Activated T-helper 1 cell treated with anti-CD3 and anti-CD28 coated beads, Interleukin-12 subunit alpha, Interleukin-12 subunit beta, Interleukin-2, Interleukin-4 antibody, amounts not matched to agents 30 ng/mL and 10 ng/mL and 1 ng/mL, durations not matched to agents 14 hours and 24 hours and 36 hours (primary cell): ENCODE results near the gene TM9SF2. TPM values are rescaled to one million over a fixed set of nuclear protein-coding genes. Genes with fewer than 3 reads are reported as not detected.
A peak's percentile ranks its signal among the peaks of the same experiment; 100 is the strongest.

Experiments
- DNase-seq: peaks from one replicate; pipeline ENCODE4 v3.0.0; 2021; ENCODE audit warnings: low spot score
- H3K27ac Mint-ChIP-seq: one replicate; pipeline ENCODE4 v1.8.0; 2021; ENCODE audit warnings: mild to moderate bottlenecking, mixed read lengths
- H3K27me3 Mint-ChIP-seq: one replicate; pipeline ENCODE4 v1.8.0; 2022; ENCODE audit warnings: mild to moderate bottlenecking, moderate library complexity, mixed read lengths; ENCODE audit not compliant: insufficient read depth
- H3K36me3 Mint-ChIP-seq: one replicate; pipeline ENCODE4 v1.8.0; 2021; ENCODE audit warnings: low read depth, mixed read lengths
- H3K4me1 Mint-ChIP-seq: one replicate; pipeline ENCODE4 v1.8.0; 2021; ENCODE audit warnings: low read depth, mixed read lengths
- H3K4me3 Mint-ChIP-seq: one replicate; pipeline ENCODE4 v1.8.0; 2021; ENCODE audit warnings: mild to moderate bottlenecking, moderate library complexity, mixed read lengths
- H3K9me3 Mint-ChIP-seq: one replicate; pipeline ENCODE4 v1.8.0; 2021; ENCODE audit warnings: mixed read lengths
- intact Hi-C: fragments of 100-400 bp; cut with micrococcal nuclease; formaldehyde crosslinking; loops from one replicate; pipeline ENCODE4 v1.15.1; 2024
- total RNA-seq: library from RNA; stranded (reverse); gene quantifications from 2 replicates; pipeline ENCODE4 v1.2.3, GENCODE V29; 2022

TM9SF2 gene
- total RNA-seq, 1 donor from 2014 or later = 59.1 TPM

DNA sequence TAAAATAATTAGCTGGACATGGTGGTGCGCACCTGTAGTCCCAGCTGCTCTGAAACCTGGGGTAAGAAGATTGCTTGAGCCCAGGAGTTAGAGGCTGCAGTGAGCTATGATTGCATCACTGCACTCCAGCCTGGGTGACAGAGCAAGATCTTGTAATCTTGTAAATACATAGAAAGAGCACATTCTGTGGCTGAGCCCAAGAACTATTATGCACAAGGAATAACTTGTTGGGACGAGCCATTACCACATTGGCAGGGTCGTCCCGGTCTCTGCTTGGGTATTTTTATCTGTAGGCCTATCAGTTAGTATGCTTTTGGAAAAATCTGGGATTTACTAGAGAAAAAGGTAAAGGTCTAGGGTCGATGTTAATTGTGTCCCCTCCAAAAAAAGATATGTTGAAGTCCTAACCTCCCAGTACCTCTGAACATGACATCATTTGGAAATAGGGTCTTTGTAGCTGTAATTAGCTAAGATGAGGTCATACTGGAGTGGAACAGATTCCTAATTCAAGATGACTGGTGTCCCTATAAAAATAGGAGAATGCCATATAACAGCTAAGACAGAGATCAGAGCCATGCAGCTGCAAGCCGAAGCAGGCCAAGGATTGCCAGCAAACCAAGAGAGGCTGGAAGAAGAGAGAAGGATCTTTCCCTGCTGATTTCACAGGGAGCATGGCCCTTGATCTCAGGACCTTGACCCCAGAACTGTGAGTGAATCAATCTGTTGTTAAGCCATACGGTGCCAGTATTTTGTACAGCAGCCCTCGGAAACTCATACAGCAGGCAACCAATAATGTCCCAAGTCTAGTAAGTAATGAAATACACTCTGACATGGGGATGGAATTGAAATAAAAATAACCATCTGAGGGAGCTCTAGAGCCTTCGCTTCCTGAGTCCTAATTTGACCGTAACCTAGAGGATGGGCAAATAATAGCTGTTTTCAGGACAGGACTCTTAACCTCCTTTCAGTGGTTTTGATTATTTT lies 77.0 kb downstream of the TM9SF2 start:
- Mint-ChIP-seq H3K27me3 (peaks cover 4% of the 10 kb centered on the region), H3K27ac (no peak overlapping the region), H3K4me1 (peaks cover 4% of the 10 kb centered on the region), H3K9me3 (no peaks in the 10 kb centered on the region), H3K36me3 (no peaks in the 10 kb centered on the region), H3K4me3 (no peak overlapping the region)
- DNase-seq = no peak
- intact Hi-C loops = no loop called here

DNA sequence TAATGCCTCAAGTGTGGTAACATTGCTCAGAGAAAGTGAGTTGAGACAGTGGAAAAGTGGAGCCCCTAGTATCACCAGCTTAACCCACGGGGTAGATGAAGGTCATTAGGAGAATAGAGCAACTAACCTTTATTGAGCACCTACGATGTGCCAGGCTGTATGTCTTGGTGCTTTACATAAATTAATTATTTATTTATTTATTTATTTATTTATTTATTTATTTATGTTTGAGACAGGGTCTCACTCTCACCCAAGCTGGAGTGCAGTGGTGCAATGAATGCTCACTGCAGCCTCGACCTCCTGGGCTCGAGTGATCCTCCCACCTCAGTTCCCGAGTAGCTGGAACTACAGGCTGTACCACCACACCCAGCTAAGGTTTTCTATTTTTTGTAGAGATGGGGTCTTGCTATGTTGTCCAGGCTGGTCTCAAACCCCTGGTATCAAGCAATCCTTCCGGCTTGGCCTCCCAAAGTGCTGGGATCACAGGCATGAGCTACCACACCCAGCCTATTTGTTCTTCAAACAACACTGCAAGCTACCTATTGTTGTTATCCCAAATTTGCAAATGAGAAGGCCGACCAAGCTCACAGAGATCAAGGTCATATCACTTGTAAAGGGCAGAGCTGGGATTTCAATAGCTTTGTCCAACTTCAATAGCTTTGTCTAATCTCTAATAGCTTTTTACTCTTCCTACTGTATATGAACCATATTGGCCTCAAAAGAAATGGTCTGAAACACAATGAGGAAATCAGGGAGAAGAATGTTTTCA lies 79.4 kb downstream of the TM9SF2 start:
- DNase-seq = no peak
- H3K27me3 Mint-ChIP-seq = peaks cover 9% of the 10 kb centered on the region
- H3K4me1 Mint-ChIP-seq = peaks cover 4% of the 10 kb centered on the region
- intact Hi-C loops = no loop called here
- H3K36me3 Mint-ChIP-seq = no peaks in the 10 kb centered on the region
- no peaks in the 10 kb centered on the region for H3K9me3 Mint-ChIP-seq
- H3K27ac Mint-ChIP-seq = no peak overlapping the region
- no peak overlapping the region for H3K4me3 Mint-ChIP-seq

DNA sequence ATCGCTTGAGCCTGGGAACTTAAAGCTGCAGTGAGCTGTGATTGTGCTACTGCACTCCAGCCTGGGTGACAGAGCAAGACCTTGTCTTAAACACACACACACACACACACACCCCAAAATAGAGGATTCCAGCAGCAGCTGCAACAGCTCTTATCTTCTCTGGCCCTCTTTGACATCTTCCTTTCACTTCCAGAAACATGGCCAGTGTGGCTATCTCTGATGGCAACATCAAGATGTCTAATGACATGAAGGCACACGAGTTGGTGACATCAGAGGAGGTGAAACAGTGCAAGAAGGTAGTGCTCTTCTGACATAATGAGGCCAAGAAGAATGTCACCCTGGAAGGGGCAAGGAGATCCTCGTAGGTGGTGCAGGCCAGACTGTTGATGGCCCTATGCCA lies 81.2 kb downstream of the TM9SF2 start:
- Mint-ChIP-seq H3K36me3 (no peaks in the 10 kb centered on the region), H3K27ac (no peak overlapping the region), H3K9me3 (no peaks in the 10 kb centered on the region), H3K4me3 (no peak overlapping the region), H3K4me1 (peaks cover 4% of the 10 kb centered on the region), H3K27me3 (peaks cover 10% of the 10 kb centered on the region)
- intact Hi-C loops = no loop called here
- no peak for DNase-seq

DNA sequence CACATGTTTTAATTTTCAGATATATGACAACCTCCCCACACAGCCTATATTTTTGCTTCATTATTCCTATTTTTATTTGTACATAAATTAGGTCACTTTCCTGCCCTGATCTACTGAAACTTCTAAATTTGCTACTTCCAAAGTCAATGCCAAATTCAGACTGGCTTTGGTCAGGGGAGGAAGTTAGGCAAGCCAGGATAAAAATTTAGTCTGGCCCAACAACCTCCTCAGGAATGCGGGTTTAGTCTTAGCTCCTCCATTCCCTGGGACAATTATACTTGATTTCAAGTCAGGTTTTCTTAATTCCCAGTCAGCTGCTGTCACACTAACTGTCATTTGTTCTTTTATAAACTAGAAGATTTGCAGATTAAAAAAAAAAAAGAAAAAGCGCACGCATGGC lies 84.3 kb downstream of the TM9SF2 start:
- H3K27me3 Mint-ChIP-seq = peaks cover 9% of the 10 kb centered on the region
- peaks cover under 1% of the 10 kb centered on the region for H3K4me1 Mint-ChIP-seq
- intact Hi-C loops = no loop called here
- H3K9me3 Mint-ChIP-seq = no peaks in the 10 kb centered on the region
- no peaks in the 10 kb centered on the region for H3K36me3 Mint-ChIP-seq
- DNase-seq = no peak
- no peak overlapping the region for H3K27ac Mint-ChIP-seq
- no peak overlapping the region for H3K4me3 Mint-ChIP-seq

DNA sequence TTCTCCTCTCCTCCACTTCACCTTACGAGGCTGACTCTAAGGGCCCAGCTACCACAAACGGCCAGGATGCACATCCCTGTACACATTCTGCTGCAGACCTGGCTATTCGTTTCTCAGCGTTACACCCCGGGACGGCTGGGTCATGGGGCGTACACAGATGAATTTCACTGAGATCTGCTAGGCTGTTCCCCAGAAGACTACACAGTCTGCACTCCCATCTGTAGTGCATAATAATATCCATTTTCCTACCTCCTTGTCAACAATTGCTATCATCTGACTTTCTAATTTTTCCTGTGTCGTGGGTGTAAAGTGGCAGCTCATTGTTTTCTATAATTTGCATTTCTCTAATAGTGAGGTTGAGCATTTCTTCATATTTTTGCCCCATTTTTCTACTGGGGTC lies 85.7 kb downstream of the TM9SF2 start:
- Mint-ChIP-seq H3K4me1 (peaks cover 5% of the 10 kb centered on the region), H3K9me3 (no peaks in the 10 kb centered on the region), H3K27ac (no peak overlapping the region), H3K36me3 (no peaks in the 10 kb centered on the region), H3K27me3 (peaks cover 9% of the 10 kb centered on the region), H3K4me3 (no peak overlapping the region)
- DNase-seq = no peak
- intact Hi-C loops = no loop called here

DNA sequence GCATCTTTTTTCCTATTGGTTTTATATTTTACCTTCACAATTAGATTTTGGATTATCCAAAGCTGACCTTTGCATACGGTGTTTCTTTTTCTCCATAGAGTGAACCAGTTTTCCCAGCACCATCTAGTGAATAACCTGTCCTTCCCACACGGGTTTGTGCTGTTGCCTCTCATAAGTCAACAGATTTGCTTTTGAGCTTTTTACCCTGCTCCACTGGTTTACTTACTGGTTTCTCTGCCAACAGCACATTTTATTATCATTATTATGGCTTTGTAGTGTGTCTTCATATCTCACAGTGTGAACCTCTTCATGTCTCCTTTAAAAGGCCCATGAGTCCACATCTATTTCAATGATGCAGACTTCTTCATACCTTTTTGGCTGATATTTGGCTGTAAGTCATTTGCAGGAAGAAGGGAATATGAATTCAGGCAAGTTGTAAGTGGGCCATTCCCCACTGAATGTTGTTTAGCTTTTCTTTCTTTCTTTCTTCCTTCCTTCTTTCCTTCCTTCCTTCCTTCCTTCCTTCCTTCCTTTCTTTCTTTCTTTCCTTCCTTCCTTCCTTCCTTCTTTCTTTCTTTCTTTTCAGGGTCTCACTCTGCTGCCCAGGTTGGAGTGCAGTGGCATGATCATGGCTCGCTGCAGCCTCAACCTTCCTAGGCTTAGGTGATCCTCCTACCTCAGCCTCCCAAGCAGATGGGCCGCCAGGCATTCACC lies 86.8 kb downstream of the TM9SF2 start:
- no peak for DNase-seq
- no peaks in the 10 kb centered on the region for H3K9me3 Mint-ChIP-seq
- no peaks in the 10 kb centered on the region for H3K36me3 Mint-ChIP-seq
- H3K27ac Mint-ChIP-seq = no peak overlapping the region
- H3K4me3 Mint-ChIP-seq = no peak overlapping the region
- peaks cover 5% of the 10 kb centered on the region for H3K4me1 Mint-ChIP-seq
- peaks cover 9% of the 10 kb centered on the region for H3K27me3 Mint-ChIP-seq
- intact Hi-C loops = no loop called here

DNA sequence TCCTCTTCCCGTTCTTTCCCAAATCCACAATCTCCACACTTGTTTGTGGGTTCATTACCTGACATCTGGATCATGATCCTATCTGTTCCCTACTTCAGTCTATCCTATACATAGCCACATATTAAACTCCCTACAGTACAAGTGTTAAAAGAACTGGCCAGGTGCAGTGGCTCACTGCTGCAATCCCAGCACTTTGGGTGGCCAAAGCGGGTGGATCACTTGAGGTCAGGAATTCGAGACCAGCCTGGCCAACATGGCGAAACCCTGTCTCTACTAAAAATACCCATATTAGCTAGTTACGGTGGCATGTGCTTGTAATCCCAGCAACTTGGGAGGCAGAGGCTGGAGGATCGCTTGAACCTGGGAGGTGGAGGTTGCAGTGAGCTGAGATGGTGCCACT lies 88.3 kb downstream of the TM9SF2 start:
- no peak overlapping the region for H3K27ac Mint-ChIP-seq
- intact Hi-C loops = no loop called here
- no peaks in the 10 kb centered on the region for H3K36me3 Mint-ChIP-seq
- peaks cover 5% of the 10 kb centered on the region for H3K4me1 Mint-ChIP-seq
- H3K27me3 Mint-ChIP-seq = peaks cover 6% of the 10 kb centered on the region
- no peak for DNase-seq
- no peaks in the 10 kb centered on the region for H3K9me3 Mint-ChIP-seq
- H3K4me3 Mint-ChIP-seq = no peak overlapping the region

DNA sequence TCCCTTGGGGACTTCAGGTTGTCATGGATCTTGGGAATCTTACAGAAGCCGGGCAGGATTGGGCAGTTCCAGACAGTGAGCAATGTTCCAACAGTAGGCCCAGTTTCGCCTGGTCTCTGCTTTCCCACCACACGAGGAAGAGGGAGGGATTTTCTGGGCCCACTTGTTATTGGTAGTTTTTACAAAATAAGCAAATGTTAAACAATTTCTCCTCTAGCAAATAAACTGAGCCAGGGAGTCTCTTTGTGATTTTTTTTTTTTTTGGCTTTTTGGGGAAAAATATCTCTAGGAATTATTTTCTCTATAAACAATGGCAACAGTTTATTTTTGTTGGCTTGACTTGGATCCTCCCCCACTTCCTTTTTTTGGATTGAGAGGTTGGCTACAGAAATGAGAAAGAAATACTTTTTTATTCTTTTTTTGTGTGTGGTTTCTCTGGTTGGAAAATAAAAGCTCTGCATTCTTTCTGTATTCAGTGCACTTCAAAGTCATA lies 89.3 kb downstream of the TM9SF2 start:
- H3K36me3 Mint-ChIP-seq = no peaks in the 10 kb centered on the region
- no peak for DNase-seq
- intact Hi-C loops = no loop called here
- H3K27me3 Mint-ChIP-seq = peaks cover 6% of the 10 kb centered on the region
- no peaks in the 10 kb centered on the region for H3K9me3 Mint-ChIP-seq
- no peak overlapping the region for H3K27ac Mint-ChIP-seq
- peaks cover 5% of the 10 kb centered on the region for H3K4me1 Mint-ChIP-seq
- H3K4me3 Mint-ChIP-seq = no peak overlapping the region

DNA sequence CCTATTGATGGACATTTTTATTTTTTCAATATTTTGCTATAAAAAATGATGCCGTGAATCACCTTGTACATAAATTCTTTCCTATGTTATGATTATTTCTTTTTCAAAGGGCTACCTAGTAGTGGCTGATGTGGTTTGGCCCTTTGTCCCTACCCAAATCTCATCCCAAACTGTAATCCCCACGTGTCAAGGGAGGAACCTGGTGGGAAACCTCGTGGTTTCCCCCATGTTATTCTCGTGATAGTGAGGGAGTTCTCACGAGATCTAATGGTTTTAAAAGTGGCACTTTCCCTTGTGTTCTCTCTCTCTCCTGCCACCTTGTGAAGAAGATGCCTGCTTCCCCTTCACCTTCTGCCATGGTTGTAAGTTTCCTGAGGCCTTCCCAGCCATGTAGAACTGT lies 94.9 kb downstream of the TM9SF2 start:
- peaks cover 8% of the 10 kb centered on the region for H3K27me3 Mint-ChIP-seq
- H3K27ac Mint-ChIP-seq = no peak overlapping the region
- H3K4me1 Mint-ChIP-seq = peaks cover 4% of the 10 kb centered on the region
- intact Hi-C loops = no loop called here
- no peak overlapping the region for H3K4me3 Mint-ChIP-seq
- no peaks in the 10 kb centered on the region for H3K9me3 Mint-ChIP-seq
- DNase-seq = no peak
- H3K36me3 Mint-ChIP-seq = no peaks in the 10 kb centered on the region

DNA sequence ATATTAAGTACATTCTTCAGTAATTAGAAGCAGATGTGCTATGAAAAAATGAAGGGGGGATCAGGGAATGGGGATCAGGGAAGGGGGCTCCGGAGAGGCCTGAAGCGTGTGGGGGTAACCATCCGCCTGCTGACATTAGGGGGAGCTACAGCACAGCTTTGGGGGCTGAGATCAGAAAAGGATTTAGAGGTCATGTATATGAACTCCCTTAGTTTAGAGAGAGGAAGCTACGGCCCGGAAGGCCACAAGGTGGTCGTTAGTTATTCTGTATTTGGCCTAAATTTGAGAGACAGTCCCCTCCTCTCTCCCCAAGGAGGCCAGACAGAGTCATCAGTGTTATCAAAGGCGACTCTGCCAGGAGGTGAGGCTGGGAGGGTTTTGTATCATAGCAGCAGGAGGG lies 99.0 kb downstream of the TM9SF2 start:
- no peak for DNase-seq
- H3K27ac Mint-ChIP-seq = no peak overlapping the region
- H3K4me1 Mint-ChIP-seq = peaks cover 21% of the 10 kb centered on the region
- peaks cover 10% of the 10 kb centered on the region for H3K27me3 Mint-ChIP-seq
- intact Hi-C loops = loop anchor here (10.0 kb wide), 1 partner anchor 296 kb away; the partner anchor contains the start of gene GPR183
- no peaks in the 10 kb centered on the region for H3K36me3 Mint-ChIP-seq
- H3K9me3 Mint-ChIP-seq = no peaks in the 10 kb centered on the region
- H3K4me3 Mint-ChIP-seq = no peak overlapping the region

DNA sequence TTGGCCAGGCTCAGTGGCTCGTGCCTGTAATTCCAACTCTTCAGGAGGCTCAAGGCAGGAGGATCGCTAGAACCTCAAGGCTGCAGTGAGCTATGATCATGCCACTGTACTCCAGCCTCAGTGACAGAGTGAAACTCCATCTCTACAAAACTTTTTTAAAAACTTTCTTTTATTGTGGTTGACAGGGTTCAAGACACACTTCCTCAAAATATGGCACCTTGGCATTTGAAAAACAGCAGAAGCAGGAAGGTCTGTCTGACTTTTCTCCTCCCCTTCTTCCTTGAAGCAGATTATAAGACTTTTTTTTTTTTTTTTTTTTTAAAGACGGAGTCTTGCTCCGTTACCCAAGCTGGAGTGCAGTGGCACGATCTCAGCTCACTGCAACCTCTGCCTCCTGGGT lies 100.3 kb downstream of the TM9SF2 start:
- Mint-ChIP-seq H3K4me1 (peaks cover 31% of the 10 kb centered on the region), H3K27me3 (peaks cover 10% of the 10 kb centered on the region), H3K4me3 (peak overlapping the region; percentile 52), H3K9me3 (no peaks in the 10 kb centered on the region), H3K36me3 (no peaks in the 10 kb centered on the region), H3K27ac (no peak overlapping the region)
- intact Hi-C loops = loop anchor here (10.0 kb wide), 1 partner anchor 297 kb away; the partner anchor contains the start of gene GPR183
- DNase-seq = no peak

DNA sequence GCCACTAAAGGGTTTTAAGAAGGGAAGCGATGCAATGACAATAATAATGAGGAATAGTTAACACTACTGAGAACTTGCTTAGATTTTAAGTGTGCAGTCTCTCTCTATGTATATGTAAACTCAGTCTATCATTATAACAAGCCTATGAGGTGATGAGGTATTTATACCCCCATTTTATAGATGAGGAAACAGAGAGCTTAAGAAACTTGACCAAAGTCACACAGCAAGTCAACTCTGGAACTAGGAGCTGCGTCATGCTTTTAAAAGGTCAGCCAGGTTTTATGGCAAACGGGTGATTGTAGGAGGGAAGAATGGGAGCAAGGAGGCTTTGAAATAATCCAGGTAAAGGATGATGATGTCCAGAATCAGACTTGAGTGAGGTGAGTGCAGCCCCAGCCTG lies 103.4 kb downstream of the TM9SF2 start:
- Mint-ChIP-seq H3K27ac (no peak overlapping the region), H3K36me3 (peaks cover 1% of the 10 kb centered on the region), H3K27me3 (peaks cover 10% of the 10 kb centered on the region), H3K9me3 (no peaks in the 10 kb centered on the region), H3K4me1 (peaks cover 31% of the 10 kb centered on the region), H3K4me3 (peak overlapping the region; percentile 62)
- intact Hi-C loops = loop anchor here (5.0 to 10.0 kb wide), 3 partner anchors 222 to 517 kb away; partner anchors contain the start of gene GPR183
- DNase-seq = no peak
